WERI-Rb-1 (cell line): ENCODE data around the gene PRR16.
"Not testable (repeated sequence)": the region's sequence is repeated elsewhere in the genome, so short reads cannot be mapped to it uniquely, and the experiment has no call there.

Experiments
- DNase-seq: peaks from one replicate; pipeline ENCODE4 v3.0.0-alpha.2; 2020
- H3K27ac ChIP-seq: fragments of 250-450 bp; sonication (Bioruptor Pico); 2 replicates; pipeline ENCODE4 v1.5.1; 2020; ENCODE audit warnings: mild to moderate bottlenecking, moderate library complexity
- H3K27me3 ChIP-seq: fragments of 250-450 bp; sonication (Bioruptor Pico); 2 replicates; pipeline ENCODE4 v1.5.1; 2021; ENCODE audit warnings: mild to moderate bottlenecking, low read depth, moderate library complexity; ENCODE audit not compliant: insufficient read depth, severe bottlenecking
- H3K36me3 ChIP-seq: fragments of 250-450 bp; sonication (Bioruptor Pico); 2 replicates; pipeline ENCODE4 v1.5.1; 2020; ENCODE audit warnings: mild to moderate bottlenecking, moderate library complexity
- H3K4me3 ChIP-seq: 2 replicates; pipeline ENCODE4 v1.5.1; 2011; ENCODE audit warnings: low read depth, mild to moderate bottlenecking, control low read depth, low read length
- H3K9me3 ChIP-seq: fragments of 250-450 bp; sonication (Bioruptor Pico); 2 replicates; pipeline ENCODE4 v1.5.1; 2021; ENCODE audit warnings: mild to moderate bottlenecking, moderate library complexity; ENCODE audit not compliant: severe bottlenecking
- CTCF ChIP-seq: IDR thresholded peaks from 2 replicates; pipeline ENCODE4 v1.5.1; 2011; ENCODE audit warnings: low read depth, mild to moderate bottlenecking, control low read depth, inconsistent platforms, low read length

PRR16 gene

DNA sequence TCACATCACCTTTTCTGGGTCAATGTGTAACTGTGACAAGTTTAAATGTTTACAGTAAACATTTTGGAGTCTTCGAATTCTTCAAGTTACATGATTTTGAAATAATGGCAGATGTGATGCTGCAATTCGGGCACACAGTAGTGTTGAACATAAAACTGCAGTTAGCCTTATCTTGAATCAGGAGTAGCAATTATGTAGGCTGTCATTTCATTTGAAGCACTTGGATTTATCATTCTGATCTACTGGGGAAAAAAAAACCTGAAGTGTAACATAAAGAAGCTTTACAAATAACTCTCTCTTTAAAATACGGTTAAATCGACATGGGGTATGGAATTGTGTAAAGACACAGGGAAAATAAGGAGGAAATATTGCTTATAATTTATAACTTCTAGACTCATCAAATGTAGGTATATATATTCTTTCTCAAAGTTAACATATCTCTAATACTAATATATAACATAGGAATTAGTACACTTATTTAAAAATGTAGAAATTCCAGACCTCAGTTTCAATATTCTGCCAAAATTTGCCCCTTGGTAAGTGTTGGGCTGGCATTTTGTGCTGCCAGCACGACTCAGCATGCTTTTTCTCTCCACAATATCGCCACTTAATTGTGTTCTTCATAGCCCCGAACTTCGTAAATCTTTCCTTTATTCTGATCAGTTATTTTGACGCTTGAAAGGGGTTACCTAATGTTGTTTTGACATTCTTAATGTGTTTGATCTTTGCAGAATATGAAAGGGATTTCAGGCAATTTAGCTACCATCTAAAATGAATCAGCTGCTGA, 226.7 kb downstream of the PRR16 start:
- TF ChIP-seq CTCF, result no peak
- no peak overlapping the region for H3K27ac ChIP-seq
- H3K4me3 ChIP-seq, result no peak overlapping the region
- no peaks in the 10 kb centered on the region for H3K9me3 ChIP-seq
- DNase-seq, result no peak
- no peaks in the 10 kb centered on the region for H3K36me3 ChIP-seq
- H3K27me3 ChIP-seq, result no peaks in the 10 kb centered on the region

- no peak for DNase-seq
- H3K27ac ChIP-seq, result no peak overlapping the region
- H3K36me3 ChIP-seq, result no peaks in the 10 kb centered on the region
- H3K27me3 ChIP-seq, result no peaks in the 10 kb centered on the region
- H3K4me3 ChIP-seq, result no peak overlapping the region
- no peaks in the 10 kb centered on the region for H3K9me3 ChIP-seq
- no peak for TF ChIP-seq CTCF
Observed at GRCh38 chr5:120692325-120692724, 228.2 kb downstream of the PRR16 start.

- Histone ChIP-seq H3K36me3 (no peaks in the 10 kb centered on the region), H3K9me3 (no peaks in the 10 kb centered on the region), H3K27me3 (no peaks in the 10 kb centered on the region), H3K27ac (no peak overlapping the region), H3K4me3 (no peak overlapping the region)
- DNase-seq, result no peak
- no peak for TF ChIP-seq CTCF
Observed at GRCh38 chr5:120695368-120695880, 231.3 kb downstream of the PRR16 start.

- H3K36me3 ChIP-seq, result no peaks in the 10 kb centered on the region
- H3K27ac ChIP-seq, result no peak overlapping the region
- no peaks in the 10 kb centered on the region for H3K27me3 ChIP-seq
- TF ChIP-seq CTCF, result no peak
- no peak overlapping the region for H3K4me3 ChIP-seq
- DNase-seq, result no peak
- no peaks in the 10 kb centered on the region for H3K9me3 ChIP-seq
Observed at GRCh38 chr5:120697147-120697546, 233.0 kb downstream of the PRR16 start.

DNA sequence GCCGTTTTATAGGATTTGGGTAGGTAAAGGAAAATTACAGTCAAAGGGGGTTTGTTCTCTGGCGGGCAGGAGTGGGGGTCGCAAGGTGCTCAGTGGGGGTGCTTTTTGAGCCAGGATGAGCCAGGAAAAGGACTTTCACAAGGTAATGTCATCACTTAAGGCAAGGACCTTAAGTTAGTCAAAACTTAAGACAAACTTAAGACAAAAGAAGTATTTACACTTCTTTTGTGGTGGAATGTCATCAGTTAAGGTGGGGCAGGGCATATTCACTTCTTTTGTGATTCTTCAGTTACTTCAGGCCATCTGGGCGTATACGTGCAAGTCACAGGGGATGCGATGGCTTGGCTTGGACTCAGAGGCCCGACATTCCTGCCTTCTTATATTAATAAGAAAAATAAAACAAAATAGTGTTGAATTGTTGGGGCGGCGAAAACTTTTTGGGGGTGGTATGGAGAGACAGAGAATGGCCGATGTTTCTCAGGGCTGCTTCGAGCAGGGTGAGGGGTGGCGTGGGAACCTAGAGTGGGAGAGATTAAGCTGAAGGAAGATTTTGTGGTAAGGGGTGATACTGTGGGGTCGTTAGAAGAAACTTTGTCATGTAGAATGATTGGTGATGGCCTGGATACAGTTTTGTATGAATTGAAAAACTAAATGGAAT, 233.7 kb downstream of the PRR16 start:
- not testable (repeated sequence) for DNase-seq, H3K4me3 ChIP-seq, H3K9me3 ChIP-seq, H3K27me3 ChIP-seq, H3K36me3 ChIP-seq, H3K27ac ChIP-seq

DNA sequence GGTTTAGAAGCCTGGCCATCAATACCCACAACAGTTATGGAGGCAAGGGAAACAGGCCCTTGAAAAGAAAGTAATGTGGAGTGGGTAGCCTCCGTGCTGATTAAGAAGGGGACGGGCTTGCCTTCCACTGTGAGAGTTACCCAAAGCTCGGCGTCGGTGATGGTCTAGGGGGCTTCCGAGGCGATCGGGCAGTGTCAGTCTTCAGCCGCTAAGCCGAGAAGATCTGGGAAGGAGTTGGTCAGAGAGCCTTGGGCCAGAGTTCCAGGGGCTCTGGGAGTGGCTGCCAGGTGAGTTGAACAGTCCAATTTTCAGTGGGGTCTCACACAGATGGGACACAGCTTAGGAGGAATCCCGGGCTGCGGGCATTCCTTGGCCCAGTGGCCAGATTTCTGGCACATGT, 236.6 kb downstream of the PRR16 start:
- not testable (repeated sequence) for H3K36me3 ChIP-seq, H3K27ac ChIP-seq, H3K27me3 ChIP-seq, H3K9me3 ChIP-seq, DNase-seq, H3K4me3 ChIP-seq

DNA sequence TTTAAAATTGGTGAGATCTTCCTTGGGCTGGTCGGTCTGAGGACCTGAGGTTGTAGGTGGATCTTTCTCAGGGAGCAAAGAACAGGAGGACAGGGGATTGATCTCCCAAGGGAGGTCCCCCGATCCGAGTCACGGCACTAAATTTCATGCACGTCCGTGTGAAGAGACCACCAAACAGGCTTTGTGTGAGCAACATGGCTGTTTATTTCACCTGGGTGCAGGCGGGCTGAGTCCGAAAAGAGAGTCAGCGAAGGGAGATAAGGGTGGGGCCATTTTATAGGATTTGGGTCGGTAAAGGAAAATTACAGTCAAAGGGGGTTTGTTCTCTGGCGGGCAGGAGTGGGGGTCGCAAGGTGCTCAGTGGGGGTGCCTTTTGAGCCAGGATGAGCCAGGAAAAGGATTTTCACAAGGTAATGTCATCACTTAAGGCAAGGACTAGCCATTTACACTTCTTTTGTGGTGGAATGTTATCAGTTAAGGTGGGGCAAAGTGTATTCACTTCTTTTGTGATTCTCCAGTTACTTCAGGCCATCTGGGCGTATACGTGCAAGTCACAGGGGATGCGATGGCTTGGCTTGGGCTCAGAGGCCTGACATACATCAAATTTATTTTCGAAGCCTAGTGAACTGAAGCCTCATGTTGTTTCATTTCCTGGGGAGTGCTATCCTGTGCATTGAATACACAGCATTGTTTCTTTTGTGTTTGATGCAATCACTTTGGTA, 238.9 kb downstream of the PRR16 start:
- H3K36me3 ChIP-seq, DNase-seq, H3K27ac ChIP-seq, H3K27me3 ChIP-seq, H3K4me3 ChIP-seq, H3K9me3 ChIP-seq: not testable (repeated sequence)
